ENCODE measurements around the gene MATN1.

MATN1 gene

DNA sequence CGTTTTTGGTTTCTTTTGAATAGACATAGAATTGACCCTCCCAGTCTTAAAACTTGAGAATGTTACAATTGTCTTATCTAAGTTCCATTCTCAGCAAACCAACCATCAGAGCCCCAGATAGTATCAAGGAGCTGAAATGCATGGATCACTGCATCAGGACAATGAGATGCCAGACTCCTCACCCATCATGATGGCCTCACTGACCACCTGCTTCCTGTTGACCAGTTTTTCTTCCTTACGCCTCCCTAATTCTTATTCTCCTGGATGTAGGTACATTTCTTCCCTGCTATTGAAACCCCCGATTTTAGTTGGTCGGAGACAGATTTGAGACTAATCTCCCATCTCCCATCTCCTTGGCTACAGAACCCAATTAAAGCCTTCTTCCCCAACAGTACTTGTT lies 17.7 kb downstream of the MATN1 start:
- TF ChIP-seq, protein P1, sequence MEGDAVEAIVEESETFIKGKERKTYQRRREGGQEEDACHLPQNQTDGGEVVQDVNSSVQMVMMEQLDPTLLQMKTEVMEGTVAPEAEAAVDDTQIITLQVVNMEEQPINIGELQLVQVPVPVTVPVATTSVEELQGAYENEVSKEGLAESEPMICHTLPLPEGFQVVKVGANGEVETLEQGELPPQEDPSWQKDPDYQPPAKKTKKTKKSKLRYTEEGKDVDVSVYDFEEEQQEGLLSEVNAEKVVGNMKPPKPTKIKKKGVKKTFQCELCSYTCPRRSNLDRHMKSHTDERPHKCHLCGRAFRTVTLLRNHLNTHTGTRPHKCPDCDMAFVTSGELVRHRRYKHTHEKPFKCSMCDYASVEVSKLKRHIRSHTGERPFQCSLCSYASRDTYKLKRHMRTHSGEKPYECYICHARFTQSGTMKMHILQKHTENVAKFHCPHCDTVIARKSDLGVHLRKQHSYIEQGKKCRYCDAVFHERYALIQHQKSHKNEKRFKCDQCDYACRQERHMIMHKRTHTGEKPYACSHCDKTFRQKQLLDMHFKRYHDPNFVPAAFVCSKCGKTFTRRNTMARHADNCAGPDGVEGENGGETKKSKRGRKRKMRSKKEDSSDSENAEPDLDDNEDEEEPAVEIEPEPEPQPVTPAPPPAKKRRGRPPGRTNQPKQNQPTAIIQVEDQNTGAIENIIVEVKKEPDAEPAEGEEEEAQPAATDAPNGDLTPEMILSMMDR (IDR thresholded peaks at IDR 0.05), result no peak

DNA sequence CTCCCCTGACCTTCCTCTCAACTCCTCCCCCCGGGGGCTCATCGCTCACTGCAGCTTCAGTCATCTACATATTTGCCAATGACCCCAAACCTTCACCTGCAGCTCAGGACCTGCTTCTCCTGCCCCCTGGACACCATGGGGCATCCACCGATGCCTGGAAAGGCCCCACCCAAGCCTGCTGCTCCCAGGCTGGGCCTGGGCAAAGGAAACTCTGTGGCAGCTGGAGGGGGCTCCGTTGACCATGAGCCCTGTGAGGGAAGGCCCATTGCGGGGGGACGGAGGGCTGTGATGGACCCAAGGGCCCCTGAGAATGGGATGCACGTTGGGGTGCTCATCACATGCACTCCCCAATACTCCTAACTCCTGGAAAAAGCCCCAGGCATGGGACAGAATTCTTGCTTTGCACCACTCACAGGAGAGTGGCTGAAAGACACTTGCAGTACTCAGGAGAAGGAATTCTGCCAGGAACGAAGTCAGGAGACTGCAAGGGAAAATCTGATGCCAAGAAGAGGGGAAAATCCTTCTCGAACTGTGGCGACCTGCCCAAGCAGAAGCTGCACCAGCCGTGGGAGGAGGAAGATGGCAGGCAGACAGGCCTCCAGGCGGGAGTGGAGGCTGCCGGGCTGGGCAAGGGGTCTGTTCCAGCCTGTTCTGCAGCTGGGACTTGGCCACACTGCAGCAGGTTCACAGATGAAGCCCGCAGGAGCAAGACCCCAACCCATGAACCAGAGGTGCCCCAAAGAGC lies 18.4 kb downstream of the MATN1 start:
- TF ChIP-seq, protein P1 (IDR thresholded peaks at IDR 0.05), result no peak

DNA sequence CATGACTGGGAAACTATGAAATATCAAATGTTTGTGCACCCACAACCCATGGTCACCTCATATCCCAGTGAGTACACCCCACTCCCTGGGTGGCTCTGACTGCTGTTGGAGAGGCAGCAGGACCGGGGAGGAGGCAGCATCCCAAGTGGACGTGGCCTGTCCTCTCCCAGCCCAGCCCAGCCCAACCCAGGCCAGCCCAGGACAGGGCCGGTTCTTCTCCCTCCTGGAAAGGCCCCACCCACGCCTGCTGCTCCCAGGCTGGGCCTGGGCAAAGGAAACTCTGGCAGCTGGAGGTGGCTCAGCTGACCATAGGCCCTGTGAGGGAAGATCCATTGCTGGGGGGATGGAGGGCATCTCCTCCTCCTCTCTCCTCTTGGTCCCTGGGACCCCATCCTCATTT lies 19.1 kb downstream of the MATN1 start:
- TF ChIP-seq, protein P1 (IDR thresholded peaks at IDR 0.05), result no peak

DNA sequence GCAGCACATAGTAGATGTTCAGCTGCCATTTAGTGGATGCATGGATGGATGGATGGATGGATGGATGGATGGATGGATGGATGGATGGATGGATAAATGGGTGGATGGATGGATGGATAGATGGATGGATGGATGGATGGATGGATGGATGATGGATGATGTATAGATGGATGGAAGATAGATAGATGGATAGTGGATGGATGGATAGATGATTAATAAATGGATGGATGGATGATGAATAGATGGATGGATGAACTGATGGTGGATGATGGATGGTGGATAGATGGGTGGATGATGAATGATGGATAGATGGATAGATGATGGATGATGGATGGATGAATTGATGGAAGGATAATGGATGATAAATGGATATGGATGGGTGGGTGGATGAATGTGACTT lies 20.6 kb downstream of the MATN1 start:
- TF ChIP-seq, protein P1 (IDR thresholded peaks at IDR 0.05), result no peak

DNA sequence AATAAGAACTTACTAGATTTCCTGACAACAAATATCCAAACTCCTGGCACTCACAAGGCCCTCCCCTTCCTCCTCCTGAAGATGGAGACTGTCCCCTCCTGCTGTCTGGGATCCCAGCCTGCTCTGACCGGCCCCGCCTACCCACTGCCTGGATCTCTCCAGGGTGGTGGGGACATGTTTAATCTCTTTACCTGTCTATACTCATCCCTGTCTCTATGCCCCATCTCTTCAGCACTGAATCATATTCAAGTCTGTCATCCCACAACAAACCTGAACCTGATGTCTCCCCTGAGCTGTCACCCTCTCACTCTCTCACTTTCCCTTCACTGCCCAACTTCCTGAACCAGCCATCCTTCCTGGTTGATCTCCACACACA lies 22.1 kb downstream of the MATN1 start:
- TF ChIP-seq, protein P1 (IDR thresholded peaks at IDR 0.05), result no peak

DNA sequence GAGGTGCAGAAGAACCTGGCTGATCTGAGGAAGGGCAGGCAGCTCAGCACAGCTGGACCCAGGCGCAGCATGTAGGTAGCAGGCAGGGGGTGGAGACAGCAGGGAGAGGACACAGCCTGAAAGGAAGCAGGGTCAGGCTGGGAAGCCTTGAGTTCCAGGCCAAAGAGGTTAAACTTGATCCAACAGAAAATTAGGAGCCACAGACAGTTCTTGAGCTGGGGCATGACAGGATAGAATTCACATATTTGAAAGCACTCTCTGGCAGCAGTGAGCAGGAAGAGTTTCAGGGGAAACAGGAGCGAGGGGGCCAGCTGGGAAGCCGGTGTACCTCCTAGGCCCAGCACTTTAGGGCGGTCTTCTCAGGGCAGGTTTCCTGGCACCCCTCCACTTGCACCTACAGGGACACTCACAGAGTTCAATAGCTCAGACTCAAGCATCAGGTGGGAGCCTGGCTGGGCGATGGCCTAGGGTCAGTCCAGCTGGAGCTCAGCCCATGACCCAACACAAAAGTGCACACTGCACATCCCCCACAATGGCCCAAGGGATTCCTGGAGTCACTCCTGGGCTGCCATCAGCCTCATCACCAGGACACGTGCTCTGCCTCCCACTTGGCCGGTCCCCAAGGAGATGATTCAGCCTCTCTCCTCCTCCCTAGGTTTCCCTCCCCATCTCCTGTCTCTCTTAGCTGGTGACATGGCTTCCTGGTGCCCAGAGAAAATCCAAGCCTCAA lies 22.7 kb downstream of the MATN1 start:
- TF ChIP-seq, protein P1 (IDR thresholded peaks at IDR 0.05), result no peak

DNA sequence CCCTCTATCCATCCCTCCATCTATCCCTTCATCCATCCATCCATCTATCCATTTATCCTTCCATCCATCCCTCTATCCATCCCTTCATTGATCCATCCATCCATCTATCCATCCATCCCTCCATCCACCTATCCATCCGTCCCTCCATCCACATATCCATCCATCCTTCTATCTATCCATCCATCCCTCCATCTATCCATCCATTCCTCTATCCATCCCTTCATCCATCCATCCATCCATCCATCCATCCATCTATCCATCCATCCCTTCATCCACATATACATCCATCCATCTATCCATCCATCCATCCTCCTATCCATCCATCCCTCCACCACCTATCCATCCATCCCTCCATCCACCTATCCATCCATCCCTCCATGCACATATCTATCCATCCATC lies 23.6 kb downstream of the MATN1 start:
- TF ChIP-seq, protein P1 (IDR thresholded peaks at IDR 0.05), result no peak

Measured in LNCAP (cell line).